IPS DF 6.9 (cell line): ENCODE data around the gene DENND5B.
A peak's percentile ranks its signal among the peaks of the same experiment; 100 is the strongest.

Source experiments
- DNase-seq: peaks from one replicate; pipeline ENCODE4 v3.0.0-alpha.2; 2013; ENCODE audit warnings: low read depth, low spot score
- H3K27ac ChIP-seq: one replicate; pipeline ENCODE4 v1.5.1; 2013; ENCODE audit warnings: low read length, control low read depth
- H3K27me3 ChIP-seq: 2 replicates; pipeline ENCODE4 v1.6.1; 2013; ENCODE audit warnings: mild to moderate bottlenecking, low read length; ENCODE audit not compliant: control insufficient read depth, insufficient read depth
- H3K36me3 ChIP-seq: 2 replicates; pipeline ENCODE4 v1.6.1; 2013; ENCODE audit warnings: low read length; ENCODE audit not compliant: control insufficient read depth, insufficient read depth
- H3K4me1 ChIP-seq: 2 replicates; pipeline ENCODE4 v1.6.1; 2013; ENCODE audit warnings: low read length; ENCODE audit not compliant: control insufficient read depth, insufficient read depth
- H3K4me3 ChIP-seq: 2 replicates; pipeline ENCODE4 v1.5.1; 2013; ENCODE audit warnings: mild to moderate bottlenecking, low read length
- H3K9me3 ChIP-seq: 2 replicates; pipeline ENCODE4 v1.6.1; 2013; ENCODE audit warnings: low read length, inconsistent platforms; ENCODE audit not compliant: control insufficient read depth, insufficient read depth
- WGBS: extraction: QIAGEN DNeasy Blood & Tissue Kit; methylation state at CpG from one replicate; pipeline ENCODE4 v1.1.7; 2013; ENCODE audit warnings: mixed read lengths, missing lambda C conversion rate; ENCODE audit not compliant: insufficient read length, insufficient coverage; 5-methylcytosine and 5-hydroxymethylcytosine counted together

The DENND5B gene

DNA sequence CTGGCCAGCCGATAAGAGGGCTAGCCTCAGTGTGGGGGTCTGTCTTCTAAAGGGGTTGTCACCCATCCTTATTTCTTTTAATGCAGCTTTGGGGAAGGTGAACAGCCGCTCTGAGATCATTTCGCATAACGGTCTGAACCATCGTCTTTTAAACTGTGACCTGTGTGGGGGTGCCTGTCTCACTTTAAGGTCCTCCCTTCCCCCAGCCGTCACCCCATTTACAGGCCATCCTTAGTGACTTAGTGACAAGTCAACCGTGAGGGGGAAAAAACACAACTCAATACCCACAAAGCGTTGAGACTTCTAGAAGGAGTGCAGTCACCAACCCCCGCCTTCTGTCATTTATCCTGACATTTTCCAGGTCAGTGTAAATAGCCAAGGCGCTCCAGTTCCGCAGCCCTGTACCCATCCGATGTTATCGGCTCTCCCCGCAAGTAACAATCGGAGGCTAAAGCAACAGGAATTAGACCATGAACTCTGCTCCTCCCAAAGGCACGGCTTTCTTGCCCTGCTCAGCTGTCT is 505 bp upstream of the DENND5B start:
- no peak for DNase-seq
- Histone ChIP-seq H3K27me3 (no peaks in the 10 kb centered on the region), H3K4me1 (peaks cover 2% of the 10 kb centered on the region; the same call in 1 of the 2 replicates), H3K9me3 (no peaks in the 10 kb centered on the region), H3K36me3 (no peaks in the 10 kb centered on the region), H3K27ac (no peak overlapping the region), H3K4me3 (peak overlapping the region; percentile 90; the same call in 1 of the 2 replicates)
- whole genome bisulfite sequencing: no CpG with 5 or more reads among the region's 16 CpGs

- H3K36me3 ChIP-seq: no peaks in the 10 kb centered on the region
- peaks cover 4% of the 10 kb centered on the region; the same call in 1 of the 2 replicates for H3K4me1 ChIP-seq
- H3K27ac ChIP-seq: no peak overlapping the region
- H3K4me3 ChIP-seq: peak overlapping the region; percentile 90; the same call in 1 of the 2 replicates
- H3K27me3 ChIP-seq: no peaks in the 10 kb centered on the region
- H3K9me3 ChIP-seq: no peaks in the 10 kb centered on the region
- no CpG with 5 or more reads among the region's 85 CpGs for WGBS
- DNase-seq: no peak
These were observed 863 bp downstream of the DENND5B start for GRCh38 chr12:31589904-31590641.

DNA sequence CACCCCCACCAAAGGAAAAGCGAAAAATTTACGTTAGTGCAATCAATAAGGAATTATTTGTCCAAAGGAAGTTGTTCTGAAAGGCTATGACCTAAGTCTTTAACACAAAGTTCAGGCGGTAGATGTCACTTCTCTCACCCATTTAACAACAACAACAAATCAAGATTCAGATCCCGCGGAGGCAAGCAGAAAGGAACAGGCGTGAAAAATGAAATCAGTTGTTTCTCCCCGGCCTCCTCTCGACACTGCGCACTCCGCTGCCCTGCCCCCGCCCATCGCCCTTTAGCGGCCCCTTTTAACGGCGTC is 1.4 kb downstream of the DENND5B start:
- Histone ChIP-seq H3K4me3 (peak overlapping the region; percentile 90; the same call in 1 of the 2 replicates), H3K27ac (no peak overlapping the region), H3K9me3 (no peaks in the 10 kb centered on the region), H3K27me3 (no peaks in the 10 kb centered on the region), H3K4me1 (peaks cover 5% of the 10 kb centered on the region; the same call in 1 of the 2 replicates), H3K36me3 (no peaks in the 10 kb centered on the region)
- DNase-seq: no peak
- WGBS: no CpG with 5 or more reads among the region's 15 CpGs

DNA sequence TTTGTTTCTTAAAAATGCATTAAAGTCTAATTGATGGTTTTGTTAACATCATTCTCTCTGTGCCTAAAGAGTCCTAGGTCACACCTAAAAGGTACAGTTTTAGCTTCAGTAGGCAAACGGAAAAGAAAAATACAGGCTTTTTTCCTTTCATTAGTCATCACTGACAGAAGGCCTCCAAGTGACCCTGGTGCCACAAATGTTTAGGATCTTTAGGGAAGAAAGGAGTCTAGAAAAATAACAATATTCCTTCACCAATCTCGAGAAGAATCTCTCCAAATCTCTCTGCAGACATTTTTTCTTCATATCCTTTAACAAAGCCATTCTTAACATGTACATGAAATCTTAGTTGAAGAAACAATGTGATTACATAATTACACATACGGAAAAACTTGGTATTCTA is 2.0 kb downstream of the DENND5B start:
- no peak for DNase-seq
- Histone ChIP-seq H3K27me3 (no peaks in the 10 kb centered on the region), H3K4me1 (peaks cover 5% of the 10 kb centered on the region; the same call in 1 of the 2 replicates), H3K36me3 (no peaks in the 10 kb centered on the region), H3K4me3 (no peak overlapping the region), H3K27ac (no peak overlapping the region), H3K9me3 (no peaks in the 10 kb centered on the region)
- WGBS: no CpG with 5 or more reads among the region's 3 CpGs

DNA sequence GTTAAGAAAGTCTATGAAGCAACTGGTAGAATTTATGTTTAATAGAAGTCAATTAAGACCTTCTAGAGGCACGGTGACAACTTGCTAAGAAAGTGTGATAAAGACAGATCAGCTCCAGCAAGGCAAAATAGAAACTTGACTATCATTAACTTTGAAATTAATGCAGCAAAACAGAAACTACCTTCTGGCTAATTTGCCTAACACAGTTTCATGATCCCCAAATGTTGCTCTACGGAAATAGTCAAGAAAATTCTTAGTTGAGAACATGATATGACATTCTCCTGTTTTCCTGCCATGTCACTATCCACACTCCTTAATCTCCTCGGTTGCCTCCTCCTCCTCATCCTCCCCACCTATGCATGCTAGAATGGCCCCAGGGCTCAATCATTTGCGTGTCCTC is 4.2 kb downstream of the DENND5B start:
- DNase-seq: no peak
- WGBS: no CpG with 5 or more reads among the region's 4 CpGs
- Histone ChIP-seq H3K27ac (no peak overlapping the region), H3K27me3 (no peaks in the 10 kb centered on the region), H3K36me3 (no peaks in the 10 kb centered on the region), H3K4me1 (peaks cover 5% of the 10 kb centered on the region; the same call in 1 of the 2 replicates), H3K4me3 (no peak overlapping the region), H3K9me3 (no peaks in the 10 kb centered on the region)

DNA sequence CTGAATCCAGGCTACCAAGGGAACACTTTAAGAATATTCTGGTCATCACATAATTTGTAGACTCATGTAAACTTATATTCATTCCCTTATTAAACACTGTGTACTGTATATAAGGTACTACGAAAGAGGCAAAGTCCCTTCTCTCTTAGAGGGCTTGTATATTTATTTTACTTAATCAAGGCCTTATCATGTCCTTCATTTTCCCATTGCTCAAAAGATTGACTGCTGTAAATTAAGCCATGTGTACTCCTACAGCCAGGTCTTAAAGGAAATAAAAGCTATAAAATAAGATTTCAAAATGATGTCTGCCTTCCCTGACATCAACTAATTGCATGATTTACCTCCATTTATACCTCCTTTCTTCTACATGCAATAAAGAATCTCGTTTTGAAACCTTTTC is 5.0 kb downstream of the DENND5B start:
- no CpG with 5 or more reads among the region's 2 CpGs for WGBS
- Histone ChIP-seq H3K9me3 (no peaks in the 10 kb centered on the region), H3K36me3 (no peaks in the 10 kb centered on the region), H3K4me1 (peaks cover 3% of the 10 kb centered on the region; the same call in 1 of the 2 replicates), H3K27me3 (no peaks in the 10 kb centered on the region), H3K27ac (no peak overlapping the region), H3K4me3 (no peak overlapping the region)
- DNase-seq: no peak

DNA sequence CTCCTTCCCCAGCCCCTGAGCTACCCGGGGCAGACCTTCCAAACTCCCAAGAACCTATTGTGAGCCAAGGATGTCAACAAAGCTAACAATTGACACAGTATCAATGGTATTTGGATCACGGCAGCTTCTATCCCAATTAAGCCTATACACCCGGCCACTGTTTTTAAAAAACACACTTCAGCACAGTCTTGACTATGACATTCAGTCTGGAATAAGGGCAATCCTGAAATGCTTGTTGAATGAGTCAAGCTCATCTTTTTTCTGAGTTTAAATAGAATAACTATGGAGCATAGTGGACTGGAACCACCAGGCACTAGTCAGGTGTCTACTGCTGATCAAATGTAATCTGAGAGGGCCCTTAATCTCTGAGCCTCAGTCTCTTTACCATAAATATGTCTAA is 5.7 kb downstream of the DENND5B start:
- no peak overlapping the region for H3K4me3 ChIP-seq
- H3K36me3 ChIP-seq: no peaks in the 10 kb centered on the region
- H3K4me1 ChIP-seq: peaks cover 3% of the 10 kb centered on the region; the same call in 1 of the 2 replicates
- WGBS: no CpG with 5 or more reads among the region's 3 CpGs
- H3K27me3 ChIP-seq: no peaks in the 10 kb centered on the region
- H3K9me3 ChIP-seq: no peaks in the 10 kb centered on the region
- H3K27ac ChIP-seq: no peak overlapping the region
- DNase-seq: no peak

GRCh38 chr12:31584782-31585181 is 6.2 kb downstream of the DENND5B start:
- no peak for DNase-seq
- H3K36me3 ChIP-seq: no peaks in the 10 kb centered on the region
- H3K4me3 ChIP-seq: no peak overlapping the region
- H3K27me3 ChIP-seq: no peaks in the 10 kb centered on the region
- peaks cover 3% of the 10 kb centered on the region; the same call in 1 of the 2 replicates for H3K4me1 ChIP-seq
- no CpG with 5 or more reads among the region's 6 CpGs for WGBS
- no peaks in the 10 kb centered on the region for H3K9me3 ChIP-seq
- no peak overlapping the region for H3K27ac ChIP-seq

DNA sequence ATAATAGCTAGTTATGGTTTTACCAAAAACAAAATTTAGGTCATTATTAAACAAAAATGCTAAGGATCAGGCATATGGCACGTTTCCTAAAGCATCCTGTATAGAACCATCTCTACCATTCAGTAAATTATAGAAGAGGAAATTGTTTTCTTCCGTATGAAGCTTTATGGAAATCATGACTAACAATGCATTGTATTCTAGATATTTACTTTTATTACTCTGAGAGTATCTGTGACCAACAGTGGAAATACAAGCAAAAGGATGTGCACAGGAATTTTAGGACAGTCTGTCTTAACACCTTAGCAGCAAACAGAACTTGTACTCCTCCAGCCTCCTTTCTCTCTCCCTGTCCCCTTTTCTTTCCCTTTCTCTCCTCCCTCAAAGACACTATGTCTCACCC is 7.1 kb downstream of the DENND5B start:
- Histone ChIP-seq H3K4me3 (no peak overlapping the region), H3K36me3 (no peaks in the 10 kb centered on the region), H3K9me3 (no peaks in the 10 kb centered on the region), H3K4me1 (peaks cover 3% of the 10 kb centered on the region; the same call in 1 of the 2 replicates), H3K27ac (no peak overlapping the region), H3K27me3 (no peaks in the 10 kb centered on the region)
- DNase-seq: no peak
- WGBS: no CpG with 5 or more reads among the region's 2 CpGs

GRCh38 chr12:31582155-31582554 is 8.8 kb downstream of the DENND5B start:
- H3K9me3 ChIP-seq: no peaks in the 10 kb centered on the region
- H3K36me3 ChIP-seq: no peaks in the 10 kb centered on the region
- H3K4me1 ChIP-seq: peaks cover 3% of the 10 kb centered on the region; the same call in 1 of the 2 replicates
- no peak for DNase-seq
- no peak overlapping the region for H3K4me3 ChIP-seq
- no peak overlapping the region for H3K27ac ChIP-seq
- H3K27me3 ChIP-seq: no peaks in the 10 kb centered on the region
- no CpG with 5 or more reads among the region's 3 CpGs for WGBS

GRCh38 chr12:31578632-31579031 is 12.3 kb downstream of the DENND5B start:
- Histone ChIP-seq H3K27ac (no peak overlapping the region), H3K9me3 (no peaks in the 10 kb centered on the region), H3K27me3 (no peaks in the 10 kb centered on the region), H3K4me3 (no peak overlapping the region), H3K4me1 (no peaks in the 10 kb centered on the region), H3K36me3 (no peaks in the 10 kb centered on the region)
- DNase-seq: no peak
- no CpG with 5 or more reads among the region's 2 CpGs for WGBS
